Mesothelial cell of epicardium (in vitro differentiated cells): ENCODE measurements around the gene MANF. TPM values are rescaled to one million over a fixed set of nuclear protein-coding genes. Genes with fewer than 3 reads are reported as not detected.
A peak's percentile ranks its signal among the peaks of the same experiment; 100 is the strongest.
"Not testable (repeated sequence)": the region's sequence is repeated elsewhere in the genome, so short reads cannot be mapped to it uniquely, and the experiment has no call there.

Experiments used
- DNase-seq, 2 experiments: peaks; one replicate each; pipeline ENCODE4 v3.0.0; 2021; ENCODE audit warnings: low spot score in 2 of 2; ENCODE audit not compliant: unreplicated experiment in 2 of 2
- H3K27ac Mint-ChIP-seq: 2 replicates; pipeline ENCODE4 v1.8.0; 2021; ENCODE audit warnings: mixed read lengths
- H3K27me3 Mint-ChIP-seq: 2 replicates; pipeline ENCODE4 v1.8.0; 2021; ENCODE audit warnings: low read depth, mixed read lengths
- H3K36me3 Mint-ChIP-seq: 2 replicates; pipeline ENCODE4 v1.8.0; 2021; ENCODE audit warnings: mixed read lengths
- H3K4me1 Mint-ChIP-seq: 2 replicates; pipeline ENCODE4 v1.8.0; 2021; ENCODE audit warnings: mixed read lengths
- H3K4me3 Mint-ChIP-seq: 2 replicates; pipeline ENCODE4 v1.8.0; 2021; ENCODE audit warnings: mild to moderate bottlenecking, moderate library complexity, mixed read lengths
- H3K9me3 Mint-ChIP-seq: 2 replicates; pipeline ENCODE4 v1.8.0; 2021; ENCODE audit warnings: mixed read lengths
- total RNA-seq: library from RNA; stranded (reverse); gene quantifications from 3 replicates; pipeline ENCODE4 v1.2.1, GENCODE V29; 2021
- TF ChIP-seq, protein P1 (sequence below): fragments of 200-600 bp; sonication (generic); IDR thresholded peaks from one replicate; pipeline ENCODE4 v1.5.0; 2021; ENCODE audit warnings: antibody characterized with exemption; ENCODE audit not compliant: unreplicated experiment

MANF gene
- total RNA-seq, 1 donor from 2014 or later = 99.7 TPM

DNA sequence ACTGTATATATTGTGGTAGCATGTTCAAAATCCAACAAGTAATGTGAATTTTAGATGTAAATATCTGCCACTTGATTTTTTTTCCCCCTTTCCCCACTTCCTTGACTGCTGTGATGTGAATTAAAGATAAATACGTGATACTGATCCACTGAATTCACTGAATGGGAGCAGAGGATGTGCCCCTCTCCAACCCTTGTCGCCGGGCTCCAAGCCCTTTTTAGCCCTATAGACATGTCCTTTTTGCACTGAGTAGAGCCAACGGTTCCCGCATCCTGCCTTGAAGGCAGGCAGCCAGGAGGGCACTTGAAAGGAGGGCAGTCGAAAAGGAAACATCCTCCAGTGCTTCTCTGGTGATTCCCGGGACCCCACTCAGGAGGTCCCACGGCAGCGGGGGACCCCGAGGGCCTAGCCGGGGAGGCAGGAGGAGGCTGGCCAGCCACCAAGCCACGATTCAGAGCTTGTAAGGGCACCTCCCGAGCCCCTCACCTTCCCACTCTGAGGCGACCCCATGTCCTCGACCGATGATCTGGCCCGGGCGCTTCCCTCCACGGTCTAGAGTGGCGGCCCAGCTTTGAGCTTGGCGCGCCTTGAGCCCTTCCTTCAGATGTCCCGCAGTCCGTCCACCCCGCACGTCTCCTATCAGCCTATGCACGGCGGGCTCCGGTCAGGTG, 901 bp upstream of the MANF start:
- Mint-ChIP-seq H3K27me3 (no peaks in the 10 kb centered on the region), H3K9me3 (no peaks in the 10 kb centered on the region), H3K36me3 (peaks cover 2% of the 10 kb centered on the region), H3K27ac (peak overlapping the region; percentile 100), H3K4me3 (peak overlapping the region; percentile 97), H3K4me1 (peaks cover 43% of the 10 kb centered on the region)
- DNase-seq = no peak
- TF ChIP-seq, protein P1, sequence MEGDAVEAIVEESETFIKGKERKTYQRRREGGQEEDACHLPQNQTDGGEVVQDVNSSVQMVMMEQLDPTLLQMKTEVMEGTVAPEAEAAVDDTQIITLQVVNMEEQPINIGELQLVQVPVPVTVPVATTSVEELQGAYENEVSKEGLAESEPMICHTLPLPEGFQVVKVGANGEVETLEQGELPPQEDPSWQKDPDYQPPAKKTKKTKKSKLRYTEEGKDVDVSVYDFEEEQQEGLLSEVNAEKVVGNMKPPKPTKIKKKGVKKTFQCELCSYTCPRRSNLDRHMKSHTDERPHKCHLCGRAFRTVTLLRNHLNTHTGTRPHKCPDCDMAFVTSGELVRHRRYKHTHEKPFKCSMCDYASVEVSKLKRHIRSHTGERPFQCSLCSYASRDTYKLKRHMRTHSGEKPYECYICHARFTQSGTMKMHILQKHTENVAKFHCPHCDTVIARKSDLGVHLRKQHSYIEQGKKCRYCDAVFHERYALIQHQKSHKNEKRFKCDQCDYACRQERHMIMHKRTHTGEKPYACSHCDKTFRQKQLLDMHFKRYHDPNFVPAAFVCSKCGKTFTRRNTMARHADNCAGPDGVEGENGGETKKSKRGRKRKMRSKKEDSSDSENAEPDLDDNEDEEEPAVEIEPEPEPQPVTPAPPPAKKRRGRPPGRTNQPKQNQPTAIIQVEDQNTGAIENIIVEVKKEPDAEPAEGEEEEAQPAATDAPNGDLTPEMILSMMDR = no peak

DNA sequence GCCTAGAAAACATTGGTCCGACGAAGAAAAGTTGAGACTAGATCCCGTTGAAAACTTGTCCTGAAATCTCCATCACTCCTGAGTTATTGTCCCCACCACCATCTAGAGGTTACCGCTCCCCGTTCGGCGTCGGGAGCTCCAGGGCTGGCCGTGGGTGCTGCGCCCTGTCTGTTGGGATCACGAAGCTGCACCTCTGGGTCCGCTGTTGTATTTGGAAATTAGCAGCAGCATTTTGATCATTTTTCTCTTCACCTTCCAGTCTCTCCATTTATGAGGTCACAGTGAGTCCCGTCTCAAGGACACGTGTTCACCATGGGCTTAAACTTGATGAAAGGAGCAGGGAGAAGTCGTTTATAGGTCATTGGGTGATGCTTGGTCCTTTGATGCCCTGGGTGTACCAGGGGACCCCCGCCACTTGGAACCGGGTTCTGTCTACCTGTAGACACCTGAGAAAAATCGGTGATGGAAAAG, 565 bp downstream of the MANF start:
- Mint-ChIP-seq H3K36me3 (peaks cover 2% of the 10 kb centered on the region), H3K4me1 (peaks cover 52% of the 10 kb centered on the region), H3K27ac (peak overlapping the region; percentile 98), H3K27me3 (no peaks in the 10 kb centered on the region), H3K9me3 (no peaks in the 10 kb centered on the region), H3K4me3 (peak overlapping the region; percentile 97)
- DNase-seq = no peak
- TF ChIP-seq, protein P1 = no peak

DNA sequence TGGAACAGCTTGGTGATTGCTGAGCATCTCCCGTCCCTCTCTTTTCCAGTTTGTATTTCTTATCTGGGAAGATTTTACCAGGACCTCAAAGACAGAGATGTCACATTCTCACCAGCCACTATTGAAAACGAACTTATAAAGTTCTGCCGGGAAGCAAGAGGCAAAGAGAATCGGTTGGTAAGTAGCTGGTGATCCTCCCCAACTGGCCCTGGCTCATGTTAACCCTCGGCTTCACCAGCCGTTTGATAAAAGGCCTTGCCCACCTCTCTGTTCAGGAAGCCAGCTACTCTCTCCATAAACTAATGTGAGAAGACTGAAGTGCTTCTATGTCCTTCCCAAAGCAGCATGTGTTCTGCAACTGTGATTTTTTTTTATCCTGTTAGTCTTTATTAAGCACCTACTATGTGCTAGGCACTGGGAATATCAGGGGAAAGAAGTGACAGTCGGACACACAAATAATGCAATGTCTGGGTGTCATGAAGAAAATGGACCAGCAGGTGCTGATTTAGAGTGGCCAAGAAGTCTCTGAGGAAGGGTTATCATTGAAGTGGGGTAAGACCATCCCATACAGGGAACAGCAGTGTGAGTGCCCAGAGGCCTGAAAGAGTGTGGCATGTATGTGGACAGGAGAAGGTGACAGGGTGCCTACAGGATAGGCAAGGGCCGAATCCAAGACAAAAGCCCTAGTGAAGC, 1.2 kb downstream of the MANF start:
- H3K27me3 Mint-ChIP-seq = no peaks in the 10 kb centered on the region
- H3K4me3 Mint-ChIP-seq = peak overlapping the region; percentile 97
- no peaks in the 10 kb centered on the region for H3K9me3 Mint-ChIP-seq
- peaks cover 2% of the 10 kb centered on the region for H3K36me3 Mint-ChIP-seq
- peak overlapping the region; percentile 98 for H3K27ac Mint-ChIP-seq
- DNase-seq = no peak
- H3K4me1 Mint-ChIP-seq = peaks cover 54% of the 10 kb centered on the region
- TF ChIP-seq, protein P1 = no peak

DNA sequence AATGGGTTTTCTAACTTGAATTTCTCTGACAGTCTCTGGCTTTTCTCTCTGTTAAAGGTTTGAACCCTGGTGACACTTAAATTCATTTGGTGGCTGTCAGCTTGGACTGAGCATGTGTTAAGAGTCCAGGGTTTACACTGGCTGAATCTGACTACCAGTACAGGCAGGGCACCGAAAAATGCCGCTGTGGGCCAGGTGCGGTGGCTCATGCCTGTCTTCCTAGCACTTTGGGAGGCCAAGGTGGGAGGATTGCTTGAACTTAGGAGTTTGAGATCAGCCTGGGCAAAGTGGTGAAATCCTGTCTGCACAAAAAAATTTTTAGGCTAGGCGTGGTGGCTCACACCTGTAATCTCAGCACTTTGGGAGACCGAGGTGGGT, 1.8 kb downstream of the MANF start:
- Mint-ChIP-seq H3K9me3 (no peaks in the 10 kb centered on the region), H3K27ac (peak overlapping the region; percentile 98), H3K4me3 (peak overlapping the region; percentile 97), H3K27me3 (no peaks in the 10 kb centered on the region), H3K4me1 (peaks cover 56% of the 10 kb centered on the region), H3K36me3 (peaks cover 2% of the 10 kb centered on the region)
- DNase-seq = no peak
- TF ChIP-seq, protein P1 = no peak

DNA sequence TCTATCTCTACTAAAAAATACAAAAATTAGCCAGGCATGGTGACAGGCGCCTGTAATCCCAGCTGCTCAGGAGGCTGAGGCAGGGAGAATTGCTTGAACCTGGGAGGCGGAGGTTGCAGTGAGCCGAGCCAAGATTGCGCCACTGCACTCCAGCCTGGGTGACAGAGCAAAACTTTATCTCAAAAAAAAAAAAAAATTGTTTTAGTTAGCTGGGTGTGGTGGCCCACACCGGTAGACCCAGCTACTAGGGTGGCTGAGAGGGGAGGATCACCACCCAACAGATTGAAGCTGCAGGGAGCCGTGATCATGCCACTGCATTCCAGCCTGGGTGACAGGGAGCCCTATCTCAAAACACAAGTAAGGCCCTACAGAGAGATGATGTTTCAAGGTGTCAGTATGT, 2.2 kb downstream of the MANF start:
- not testable (repeated sequence) for H3K36me3 Mint-ChIP-seq, H3K9me3 Mint-ChIP-seq, H3K27me3 Mint-ChIP-seq
- Mint-ChIP-seq H3K4me3 (peak overlapping the region; percentile 97), H3K4me1 (peaks cover 56% of the 10 kb centered on the region), H3K27ac (peak overlapping the region; percentile 95)
- peak in 1 of 2 experiments; percentile 20 for DNase-seq
